IMR-90 (cell line): ENCODE data around the gene DAAM2. TPM values are rescaled to one million over a fixed set of nuclear protein-coding genes. Genes with fewer than 3 reads are reported as not detected.

Experiments used
- ATAC-seq: fragments of 200-7000 bp; cut with Tn5 transposase; 2 replicates; pipeline ENCODE4 v1.9.1; 2020; ENCODE audit warnings: low read depth, mild to moderate bottlenecking, moderate library complexity
- BruUV-seq: library from RNA; stranded (reverse); fragments of 400-500 nt; replicated peaks from 2 replicates; lab custom pipeline; 2021; lab: Mats Ljungman, UMichigan
- CTCF ChIA-PET: fragments of 300-600 bp; formaldehyde crosslinking; extraction: SDS; loops from one replicate; lab custom pipeline; 2021; ENCODE audit warnings: antibody characterized with exemption; lab: Yijun Ruan, JAX
- POLR2A ChIA-PET: fragments of 300-600 bp; sonication (Branson Sonifier 250); formaldehyde crosslinking; loops from one replicate; lab custom pipeline; 2022; ENCODE audit warnings: antibody characterized with exemption; ENCODE audit not compliant: unreplicated experiment; lab: Charles Lee
- DNase-seq: peaks from one replicate; pipeline ENCODE4 v3.0.0; 2013
- H2AFZ ChIP-seq: replicated peaks from 2 replicates; pipeline ENCODE3; 2013; ENCODE audit warnings: low read length, mild to moderate bottlenecking; ENCODE audit not compliant: poor library complexity
- H2AK5ac ChIP-seq: 2 replicates; pipeline ENCODE4 v1.6.1; 2013; ENCODE audit warnings: low read depth, low read length, inconsistent platforms
- H2AK9ac ChIP-seq: replicated peaks from 2 replicates; pipeline ENCODE3; 2013; ENCODE audit warnings: mild to moderate bottlenecking, low read depth, low read length, moderate library complexity; ENCODE audit not compliant: poor library complexity
- H2BK120ac ChIP-seq: 2 replicates; pipeline ENCODE4 v1.6.1; 2013; ENCODE audit warnings: low read depth, low read length, inconsistent platforms
- H2BK15ac ChIP-seq: 3 replicates; pipeline ENCODE4 v1.6.1; 2013; ENCODE audit warnings: low read depth, low read length, inconsistent platforms
- H2BK20ac ChIP-seq: 2 replicates; pipeline ENCODE4 v1.6.1; 2013; ENCODE audit warnings: low read depth, mild to moderate bottlenecking, inconsistent platforms, low read length, moderate library complexity
- H2BK5ac ChIP-seq: 2 replicates; pipeline ENCODE4 v1.6.1; 2013; ENCODE audit warnings: mild to moderate bottlenecking, low read depth, low read length, inconsistent platforms; ENCODE audit not compliant: poor library complexity, severe bottlenecking
- H3K14ac ChIP-seq: replicated peaks from 2 replicates; pipeline ENCODE4 v1.6.1; 2013; ENCODE audit warnings: low read depth, low read length, inconsistent platforms
- H3K18ac ChIP-seq: 2 replicates; pipeline ENCODE4 v1.6.1; 2013; ENCODE audit warnings: low read depth, low read length, control low read depth
- H3K23ac ChIP-seq: 2 replicates; pipeline ENCODE4 v1.6.1; 2013; ENCODE audit warnings: low read depth, low read length, inconsistent platforms
- H3K27ac ChIP-seq: 2 replicates; pipeline ENCODE4 v1.5.1; 2013; ENCODE audit warnings: mild to moderate bottlenecking, control low read depth, low read length; ENCODE audit not compliant: insufficient read depth
- H3K27me3 ChIP-seq: 2 replicates; pipeline ENCODE4 v1.6.1; 2013; ENCODE audit warnings: low read length; ENCODE audit not compliant: control insufficient read depth, insufficient read depth
- H3K36me3 ChIP-seq: 2 replicates; pipeline ENCODE4 v1.6.1; 2013; ENCODE audit warnings: low read length, mixed read lengths; ENCODE audit not compliant: control insufficient read depth, insufficient read depth
- H3K4ac ChIP-seq: 2 replicates; pipeline ENCODE4 v1.6.1; 2013; ENCODE audit warnings: low read depth, low read length, inconsistent platforms
- H3K4me1 ChIP-seq: 2 replicates; pipeline ENCODE4 v1.6.1; 2013; ENCODE audit warnings: low read length, mixed read lengths; ENCODE audit not compliant: control insufficient read depth, insufficient read depth
- H3K4me2 ChIP-seq: 2 replicates; pipeline ENCODE4 v1.6.1; 2013; ENCODE audit warnings: low read depth, mild to moderate bottlenecking, control low read depth, low read length, moderate library complexity
- H3K4me3 ChIP-seq: 2 replicates; pipeline ENCODE4 v1.5.1; 2013; ENCODE audit warnings: low read depth, mild to moderate bottlenecking, control low read depth, low read length, moderate library complexity; ENCODE audit not compliant: insufficient read depth
- H3K56ac ChIP-seq: 2 replicates; pipeline ENCODE4 v1.6.1; 2013; ENCODE audit warnings: low read length, inconsistent platforms; ENCODE audit not compliant: insufficient read depth; ENCODE audit errors: extremely low read depth
- H3K79me1 ChIP-seq, 2 experiments: 2 replicates each; pipeline ENCODE4 v1.6.1; 2013; ENCODE audit warnings: low read length in 2 of 2, inconsistent platforms in 1 of 2, low read depth in 1 of 2
- H3K9ac ChIP-seq: 2 replicates; pipeline ENCODE4 v1.6.1; 2013; ENCODE audit warnings: low read depth, low read length, control low read depth
- H3K9me1 ChIP-seq: 2 replicates; pipeline ENCODE4 v1.6.1; 2013; ENCODE audit warnings: low read length, inconsistent platforms; ENCODE audit not compliant: insufficient read depth
- H3K9me3 ChIP-seq: 2 replicates; pipeline ENCODE4 v1.6.1; 2013; ENCODE audit warnings: low read length; ENCODE audit not compliant: control insufficient read depth, insufficient read depth
- H4K20me1 ChIP-seq: 2 replicates; pipeline ENCODE4 v1.6.1; 2013; ENCODE audit warnings: low read length, inconsistent platforms; ENCODE audit not compliant: insufficient read depth
- H4K5ac ChIP-seq: 2 replicates; pipeline ENCODE4 v1.6.1; 2013; ENCODE audit warnings: mild to moderate bottlenecking, low read depth, low read length, control low read depth
- H4K8ac ChIP-seq, 2 experiments: 2 replicates each; pipeline ENCODE4 v1.6.1; 2013; ENCODE audit warnings: low read depth in 2 of 2, low read length in 2 of 2, control low read depth in 1 of 2, inconsistent platforms in 1 of 2
- H4K91ac ChIP-seq: 2 replicates; pipeline ENCODE4 v1.6.1; 2013; ENCODE audit warnings: low read depth, low read length, inconsistent platforms; ENCODE audit not compliant: insufficient read depth
- BHLHE40 ChIP-seq: fragments of 150-350 bp; IDR thresholded peaks from 2 replicates; pipeline ENCODE4 v1.6.1; 2016; ENCODE audit warnings: mild to moderate bottlenecking, low read depth, low read length
- CEBPB ChIP-seq: IDR thresholded peaks from 2 replicates; pipeline ENCODE4 v1.6.1; 2012; ENCODE audit warnings: low read depth, low read length, improper control_type of control experiment
- CHD1 ChIP-seq: IDR thresholded peaks from 2 replicates; pipeline ENCODE4 v1.6.1; 2012; ENCODE audit warnings: low read depth, low read length, improper control_type of control experiment
- CTCF ChIP-seq: conservative IDR thresholded peaks from 2 replicates; pipeline ENCODE4 v1.5.1; 2012; ENCODE audit warnings: mild to moderate bottlenecking, low read depth, low read length, improper control_type of control experiment
- ELK1 ChIP-seq: fragments of 150-350 bp; IDR thresholded peaks from 2 replicates; pipeline ENCODE4 v1.6.1; 2016; ENCODE audit warnings: low read depth, mild to moderate bottlenecking, low read length, moderate library complexity, borderline replicate concordance
- FOS ChIP-seq: fragments of 150-350 bp; IDR thresholded peaks from 2 replicates; pipeline ENCODE4 v1.6.1; 2016; ENCODE audit warnings: low read depth, low read length
- MAFK ChIP-seq: IDR thresholded peaks from 2 replicates; pipeline ENCODE4 v1.6.1; 2012; ENCODE audit warnings: low read depth, low read length, improper control_type of control experiment
- MAZ ChIP-seq: IDR thresholded peaks from 2 replicates; pipeline ENCODE4 v1.6.1; 2012; ENCODE audit warnings: low read depth, mild to moderate bottlenecking, low read length, improper control_type of control experiment, moderate library complexity, borderline replicate concordance
- MXI1 ChIP-seq: IDR thresholded peaks from 2 replicates; pipeline ENCODE4 v1.6.1; 2012; ENCODE audit warnings: low read depth, mild to moderate bottlenecking, low read length, moderate library complexity, borderline replicate concordance
- NFE2L2 ChIP-seq: fragments of 150-350 bp; IDR thresholded peaks from 2 replicates; pipeline ENCODE4 v1.6.1; 2016; ENCODE audit warnings: low read depth, mild to moderate bottlenecking, low read length
- POLR2A ChIP-seq: IDR thresholded peaks from 2 replicates; pipeline ENCODE4 v1.6.1; 2012; ENCODE audit warnings: mild to moderate bottlenecking, low read depth, low read length
- RAD21 ChIP-seq: IDR thresholded peaks from 2 replicates; pipeline ENCODE4 v1.6.1; 2012; ENCODE audit warnings: low read length, improper control_type of control experiment
- RCOR1 ChIP-seq: IDR thresholded peaks from 2 replicates; pipeline ENCODE4 v1.6.1; 2012; ENCODE audit warnings: mild to moderate bottlenecking, low read length, improper control_type of control experiment; ENCODE audit not compliant: insufficient replicate concordance
- RFX5 ChIP-seq: IDR thresholded peaks from 2 replicates; pipeline ENCODE4 v1.8.0; 2012; ENCODE audit warnings: low read depth, mild to moderate bottlenecking, low read length, moderate library complexity
- SMC3 ChIP-seq: fragments of 150-350 bp; IDR thresholded peaks from 2 replicates; pipeline ENCODE4 v1.6.1; 2016; ENCODE audit warnings: low read depth, mild to moderate bottlenecking, antibody characterized with exemption, low read length, moderate library complexity
- USF2 ChIP-seq: fragments of 150-350 bp; IDR thresholded peaks from 2 replicates; pipeline ENCODE4 v1.6.1; 2017; ENCODE audit warnings: mild to moderate bottlenecking, antibody characterized with exemption, low read length, low read depth
- WGBS, 2 experiments: methylation state at CpG; one replicate each; pipeline versions ENCODE4 v1.1.5 to v1.1.7; 2013; ENCODE audit warnings: missing lambda C conversion rate in 2 of 2; ENCODE audit not compliant: insufficient read length in 1 of 2; ENCODE audit errors: extremely low coverage in 2 of 2; 5-methylcytosine and 5-hydroxymethylcytosine counted together
- dilution Hi-C: fragments of 300-500 bp; cut with HindIII; formaldehyde crosslinking; loops from one replicate; pipeline ENCODE4 v1.14.3; 2018; ENCODE audit warnings: low sequenced_read_pairs; ENCODE audit not compliant: unreplicated experiment
- in situ Hi-C: fragments of 300-500 bp; cut with MboI; formaldehyde crosslinking; loops from 3 replicates; pipeline ENCODE4 v1.14.3; 2019; ENCODE audit warnings: low sequenced_read_pairs, inconsistent platforms, mixed read lengths
- intact Hi-C: fragments of 100-400 bp; cut with micrococcal nuclease; formaldehyde crosslinking; loops from 2 replicates; pipeline ENCODE4 v1.10.0; 2022
- polyA plus RNA-seq, 3 experiments: library from polyadenylated mRNA; depleted of rRNA; stranded (reverse); fragments of >200 nt; gene quantifications; 2 replicates each; pipeline ENCODE4 v1.2.3, GENCODE V29; 2012; ENCODE audit warnings: low replicate concordance in 1 of 3
- total RNA-seq: library from RNA; depleted of rRNA; stranded (reverse); fragments of >200 nt; gene quantifications from 2 replicates; pipeline ENCODE4 v1.2.3, GENCODE V29; 2012

Gene DAAM2
- total and polyA plus RNA-seq, 2 of the 4 experiments (the other 2 are of a cell fraction), result 11.2 to 12.9 TPM

GRCh38 chr6:39935241-39935640 is 143.1 kb downstream of the DAAM2 start:
- in situ Hi-C loops (no loop called here), dilution Hi-C loops (no loop called here)

More at GRCh38 chr6:39935241-39935640, 143.1 kb downstream of the DAAM2 start:
- Histone ChIP-seq H4K91ac (no peak overlapping the region), H3K14ac (no peak overlapping the region), H3K9me3 (no peaks in the 10 kb centered on the region), H3K27me3 (peaks cover 2% of the 10 kb centered on the region; the same call in 1 of the 2 replicates), H3K79me1 (peaks cover 18 to 31% of the 10 kb centered on the region in 2 experiments; a peak in 3 of 4 replicates), H4K5ac (no peak overlapping the region), H3K56ac (no peak overlapping the region), H2BK120ac (peak overlapping the region; percentile 38; the same call in 1 of the 2 replicates), H2AFZ (no peak overlapping the region), H2BK20ac (no peak overlapping the region), H3K36me3 (no peaks in the 10 kb centered on the region), H2AK5ac (no peak overlapping the region), H4K8ac (no peak overlapping the region; a peak in 1 of 4 replicates), H3K9me1 (peaks cover 6% of the 10 kb centered on the region), H2BK15ac (no peak overlapping the region), H3K23ac (no peak overlapping the region), H3K4ac (no peak overlapping the region), H2AK9ac (no peak overlapping the region), H2BK5ac (no peak overlapping the region), H3K4me1 (peaks cover 21% of the 10 kb centered on the region), H3K9ac (no peak overlapping the region), H3K4me2 (peak overlapping the region; percentile 12; the same call in 1 of the 2 replicates), H3K18ac (peak overlapping the region; percentile 29; the same call in 1 of the 2 replicates), H3K4me3 (no peak overlapping the region), H3K27ac (no peak overlapping the region), H4K20me1 (no peaks in the 10 kb centered on the region)
- TF ChIP-seq MAZ (no peak), ELK1 (no peak), POLR2A (no peak), MXI1 (no peak), CTCF (no peak), USF2 (no peak), MAFK (no peak), CEBPB (no peak), RFX5 (no peak), FOS (no peak), RAD21 (no peak), BHLHE40 (no peak), NFE2L2 (no peak), RCOR1 (no peak), SMC3 (no peak), CHD1 (no peak)
- intact Hi-C loops, result no loop called here
- ATAC-seq, result no peak
- BruUV-seq, result no TSS peak
- POLR2A ChIA-PET, result no interaction called here
- DNase-seq, result no peak
- CTCF ChIA-PET, result no interaction called here
- no CpG with 5 or more reads among the region's 2 CpGs for WGBS, 2 experiments
